Bone marrow (tissue), 2 donors: ENCODE measurements around the gene VSIG4.
"Not testable (repeated sequence)": the region's sequence is repeated elsewhere in the genome, so short reads cannot be mapped to it uniquely, and the experiment has no call there.

Source experiments
- DNase-seq, 2 donors: peaks; one replicate each; lab custom pipeline; 2025; lab: John Stamatoyannopoulos, UW

Gene VSIG4

GRCh38 chrX:65977161-65977560 is 62.7 kb downstream of the VSIG4 start:
- not testable (repeated sequence) for DNase-seq

GRCh38 chrX:65976161-65976560 is 63.7 kb downstream of the VSIG4 start:
- DNase-seq, result no peak

- DNase-seq, result not testable (repeated sequence)
These were observed 64.6 kb downstream of the VSIG4 start for GRCh38 chrX:65975161-65975751.
